Neutrophil (primary cell): Measurements from ENCODE around the gene GPSM1.

ENCODE experiments used
- H3K27ac ChIP-seq: fragments of 200-600 bp; sonication (generic); 2 replicates; pipeline ENCODE4 v1.5.1; 2016; ENCODE audit warnings: mild to moderate bottlenecking, moderate library complexity
- H3K27me3 ChIP-seq: fragments of 200-600 bp; sonication (generic); 2 replicates; pipeline ENCODE4 v1.6.0; 2016; ENCODE audit warnings: mild to moderate bottlenecking
- H3K36me3 ChIP-seq: fragments of 200-600 bp; sonication (generic); 2 replicates; pipeline ENCODE4 v1.5.1; 2017
- H3K4me1 ChIP-seq, 2 experiments: fragments of 200-600 bp in 1 of 2; sonication (generic) in 1 of 2; 1 replicate in 1 of 2; 2 replicates in 1 of 2; pipeline versions ENCODE4 v1.5.1 to v1.6.1; 2013 to 2016; ENCODE audit warnings: low read depth in 1 of 2, low read length in 1 of 2, mild to moderate bottlenecking in 1 of 2, moderate library complexity in 1 of 2; ENCODE audit not compliant: control insufficient read depth in 1 of 2, insufficient read depth in 1 of 2
- H3K4me3 ChIP-seq, 2 experiments: fragments of 200-600 bp in 1 of 2; sonication (generic) in 1 of 2; 1 replicate in 1 of 2; 2 replicates in 1 of 2; pipeline ENCODE4 v1.5.1; 2013 to 2016; ENCODE audit warnings: low read depth in 1 of 2, low read length in 1 of 2, mild to moderate bottlenecking in 1 of 2, moderate library complexity in 1 of 2
- H3K9me3 ChIP-seq: fragments of 200-600 bp; sonication (generic); 2 replicates; pipeline ENCODE4 v1.5.1; 2016
- CTCF ChIP-seq: fragments of 200-600 bp; sonication (generic); IDR thresholded peaks from 2 replicates; pipeline ENCODE4 v1.5.1; 2016; ENCODE audit warnings: antibody characterized with exemption

Gene GPSM1

GRCh38 chr9:136358016-136358415 lies 30.7 kb downstream of the GPSM1 start:
- no peaks in the 10 kb centered on the region for H3K9me3 ChIP-seq
- TF ChIP-seq CTCF, result no peak
- H3K4me3 ChIP-seq, result no peak overlapping the region
- no peaks in the 10 kb centered on the region for H3K27me3 ChIP-seq
- no peak overlapping the region for H3K27ac ChIP-seq
- no peaks in the 10 kb centered on the region for H3K36me3 ChIP-seq
- H3K4me1 ChIP-seq, result peaks cover 0 to 4% of the 10 kb centered on the region in 2 experiments

- H3K4me3 ChIP-seq, result no peak overlapping the region
- no peak for TF ChIP-seq CTCF
- peaks cover 2 to 9% of the 10 kb centered on the region in 2 experiments for H3K4me1 ChIP-seq
These were observed 31.5 kb downstream of the GPSM1 start for GRCh38 chr9:136358888-136359287.

GRCh38 chr9:136359774-136360718 lies 32.7 kb downstream of the GPSM1 start:
- TF ChIP-seq CTCF, result no peak
- Histone ChIP-seq H3K27ac (no peak overlapping the region), H3K4me1 (peaks cover 13 to 21% of the 10 kb centered on the region in 2 experiments), H3K4me3 (no peak overlapping the region), H3K9me3 (no peaks in the 10 kb centered on the region), H3K36me3 (no peaks in the 10 kb centered on the region), H3K27me3 (no peaks in the 10 kb centered on the region)

More at GRCh38 chr9:136358888-136359287, 31.5 kb downstream of the GPSM1 start:
- Histone ChIP-seq H3K9me3 (no peaks in the 10 kb centered on the region), H3K36me3 (no peaks in the 10 kb centered on the region), H3K27me3 (no peaks in the 10 kb centered on the region), H3K27ac (no peak overlapping the region)

- Histone ChIP-seq H3K4me3 (no peak overlapping the region), H3K36me3 (no peaks in the 10 kb centered on the region), H3K4me1 (peaks cover 24 to 32% of the 10 kb centered on the region in 2 experiments), H3K27ac (no peak overlapping the region), H3K27me3 (no peaks in the 10 kb centered on the region), H3K9me3 (no peaks in the 10 kb centered on the region)
- no peak for TF ChIP-seq CTCF
These were observed 33.9 kb downstream of the GPSM1 start for GRCh38 chr9:136361047-136361753.

- H3K4me1 ChIP-seq, result peaks cover 30 to 39% of the 10 kb centered on the region in 2 experiments
- H3K9me3 ChIP-seq, result no peaks in the 10 kb centered on the region
- no peaks in the 10 kb centered on the region for H3K36me3 ChIP-seq
- no peaks in the 10 kb centered on the region for H3K27me3 ChIP-seq
- TF ChIP-seq CTCF, result no peak
- no peak overlapping the region for H3K4me3 ChIP-seq
- H3K27ac ChIP-seq, result peak overlapping the region; percentile 92
These were observed 34.6 kb downstream of the GPSM1 start for GRCh38 chr9:136361754-136362449.
